Breast epithelium (tissue), 4 donors: ENCODE data around the gene TGDS. TPM values are rescaled to one million over a fixed set of nuclear protein-coding genes. Genes with fewer than 3 reads are reported as not detected.
"Not testable (repeated sequence)": the region's sequence is repeated elsewhere in the genome, so short reads cannot be mapped to it uniquely, and the experiment has no call there.

Experiments used
- DNase-seq, 2 donors: peaks; one replicate each; pipeline ENCODE4 v3.0.0-alpha.2; 2019; ENCODE audit warnings: low spot score in 2 of 2
- H3K27ac ChIP-seq, 2 donors: fragments of 200-600 bp; sonication (generic) in 1 of 2; one replicate each; pipeline ENCODE4 v1.5.1; 2016 to 2019; ENCODE audit warnings: mild to moderate bottlenecking in 1 of 2
- H3K27me3 ChIP-seq, 2 donors: fragments of 200-600 bp; sonication (generic) in 1 of 2; one replicate each; pipeline versions ENCODE4 v1.5.1 to v1.6.0; 2017 to 2019; ENCODE audit warnings: control low read depth in 1 of 2, mild to moderate bottlenecking in 1 of 2
- H3K36me3 ChIP-seq: fragments of 200-600 bp; one replicate; pipeline ENCODE4 v1.5.1; 2019
- H3K4me1 ChIP-seq, 2 donors: fragments of 200-600 bp; sonication (generic); one replicate each; pipeline ENCODE4 v1.5.1; 2016 to 2019; ENCODE audit warnings: control low read depth in 1 of 2
- H3K4me3 ChIP-seq, 3 donors: fragments of 200-600 bp; sonication (generic); 1 replicate in 2 of 3; 2 replicates in 1 of 3; pipeline ENCODE4 v1.5.1; 2016 to 2019; ENCODE audit warnings: mild to moderate bottlenecking in 3 of 3, moderate library complexity in 2 of 3
- H3K9me3 ChIP-seq, 2 donors: fragments of 200-600 bp; sonication (generic) in 1 of 2; one replicate each; pipeline ENCODE4 v1.5.1; 2016 to 2019; ENCODE audit warnings: control low read depth in 1 of 2
- CTCF ChIP-seq, 3 donors: fragments of 450-650 bp; IDR thresholded peaks; one replicate each; pipeline ENCODE4 v1.5.1; 2016 to 2017; ENCODE audit warnings: antibody characterized with exemption in 3 of 3, mild to moderate bottlenecking in 3 of 3, moderate library complexity in 3 of 3
- POLR2A ChIP-seq: fragments of 450-650 bp; IDR thresholded peaks from one replicate; pipeline ENCODE4 v1.6.1; 2016; ENCODE audit warnings: antibody characterized with exemption, mild to moderate bottlenecking, moderate library complexity
- POLR2AphosphoS5 ChIP-seq, 3 donors: sonication (generic); formaldehyde crosslinking; IDR thresholded peaks; one replicate each; pipeline ENCODE4 v1.6.1; 2017; ENCODE audit warnings: antibody characterized with exemption in 3 of 3
- intact Hi-C: fragments of 100-400 bp; cut with DNase I; formaldehyde crosslinking; loops from one replicate; pipeline ENCODE4 v1.15.1; 2023; ENCODE audit warnings: low total_unique reads
- total RNA-seq, 3 donors: library from RNA; depleted of rRNA; stranded (reverse); fragments of >200 nt; gene quantifications; one replicate each; pipeline ENCODE4 v1.1.0, GENCODE V29; 2016

TGDS gene
- 10 to 100 TPM; 12.1 to 21.2 (median 12.5) TPM for total RNA-seq

- DNase-seq, result peak; percentile 84 to 85
- intact Hi-C loops, result no loop called here
- TF ChIP-seq POLR2A (peak; percentile 49), CTCF (IDR thresholded peaks at IDR 0.05) (peak in 1 of 3 donors; percentile 6), POLR2AphosphoS5 (IDR thresholded peaks at IDR 0.05) (peak; percentile 23 to 76 (median 62))
- Histone ChIP-seq H3K27ac (peak within 1 kb of the TSS; percentile 76 to 85), H3K9me3 (no peaks in the 10 kb centered on the region), H3K36me3 (no peaks in the 10 kb centered on the region), H3K4me1 (peaks cover 4 to 13% of the 10 kb centered on the region in 2 donors), H3K4me3 (peak within 1 kb of the TSS; percentile 77 to 95 (median 93)), H3K27me3 (no peaks in the 10 kb centered on the region)
These were observed at the start of gene TGDS for GRCh38 chr13:94595950-94596574. TGDS (minus strand) TSS chr13:94596152; CDS start chr13:94596136, 16 bp downstream.

- Histone ChIP-seq H3K27ac (no peak overlapping the region), H3K36me3 (no peaks in the 10 kb centered on the region), H3K4me1 (no peaks in the 10 kb centered on the region), H3K4me3 (no peak overlapping the region), H3K27me3 (no peaks in the 10 kb centered on the region), H3K9me3 (no peaks in the 10 kb centered on the region)
- TF ChIP-seq CTCF (IDR thresholded peaks at IDR 0.05) (no peak), POLR2A (no peak), POLR2AphosphoS5 (IDR thresholded peaks at IDR 0.05) (no peak)
- intact Hi-C loops, result no loop called here
- no peak for DNase-seq
These were observed 45.5 kb upstream of the TGDS start for GRCh38 chr13:94641409-94641941.

GRCh38 chr13:94640721-94641120 lies 44.8 kb upstream of the TGDS start:
- DNase-seq, result no peak
- intact Hi-C loops, result no loop called here
- no peaks in the 10 kb centered on the region for H3K27me3 ChIP-seq
- no peaks in the 10 kb centered on the region for H3K4me1 ChIP-seq
- TF ChIP-seq POLR2AphosphoS5 (IDR thresholded peaks at IDR 0.05), result no peak
- no peak for TF ChIP-seq POLR2A
- no peak for TF ChIP-seq CTCF (IDR thresholded peaks at IDR 0.05)
- no peak overlapping the region for H3K4me3 ChIP-seq
- no peak overlapping the region for H3K27ac ChIP-seq
- H3K36me3 ChIP-seq, result no peaks in the 10 kb centered on the region
- H3K9me3 ChIP-seq, result no peaks in the 10 kb centered on the region

- H3K4me1 ChIP-seq, H3K36me3 ChIP-seq, DNase-seq, H3K27me3 ChIP-seq, H3K4me3 ChIP-seq, intact Hi-C loops, H3K9me3 ChIP-seq, H3K27ac ChIP-seq: not testable (repeated sequence)
These were observed 41.7 kb upstream of the TGDS start for GRCh38 chr13:94637677-94638076.

GRCh38 chr13:94636942-94637578 lies 41.1 kb upstream of the TGDS start:
- Histone ChIP-seq H3K4me3 (no peak overlapping the region), H3K4me1 (no peaks in the 10 kb centered on the region), H3K27me3 (no peaks in the 10 kb centered on the region), H3K9me3 (no peaks in the 10 kb centered on the region), H3K36me3 (peaks cover 5% of the 10 kb centered on the region), H3K27ac (no peak overlapping the region)
- DNase-seq, result no peak
- intact Hi-C loops, result no loop called here
- TF ChIP-seq POLR2A (no peak), CTCF (IDR thresholded peaks at IDR 0.05) (no peak), POLR2AphosphoS5 (IDR thresholded peaks at IDR 0.05) (no peak)

GRCh38 chr13:94636096-94636495 lies 40.1 kb upstream of the TGDS start:
- H3K9me3 ChIP-seq, H3K4me3 ChIP-seq, H3K36me3 ChIP-seq, H3K4me1 ChIP-seq, H3K27me3 ChIP-seq, DNase-seq, H3K27ac ChIP-seq, intact Hi-C loops: not testable (repeated sequence)
